GM18511 (cell line): ENCODE measurements around the gene CEACAM3.

ENCODE experiments used
- ATAC-seq: cut with Tn5 transposase; IDR thresholded peaks from one replicate; pipeline ENCODE4 v1.9.1; 2021; ENCODE audit warnings: mild to moderate bottlenecking, moderate library complexity; ENCODE audit not compliant: unreplicated experiment

Gene CEACAM3

GRCh38 chr19:41843371-41843770, 47.0 kb downstream of the CEACAM3 start:
- ATAC-seq: no peak

GRCh38 chr19:41844601-41845000, 48.2 kb downstream of the CEACAM3 start, which contains the start of gene LYPD4:
LYPD4 (minus strand) TSS chr19:41844683; CDS start chr19:41839285, 5,398 bp downstream.
- no peak for ATAC-seq

DNA sequence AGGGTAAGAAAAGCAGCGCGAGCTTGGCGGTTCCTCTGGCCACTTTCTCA, 48.4 kb downstream of the CEACAM3 start, which contains the start of gene DMRTC2:
DMRTC2 (plus strand) TSS at position 42 of the 50 bp plus-strand sequence. CDS start 2,387 bp downstream, outside the sequence.
- no peak for ATAC-seq

DNA sequence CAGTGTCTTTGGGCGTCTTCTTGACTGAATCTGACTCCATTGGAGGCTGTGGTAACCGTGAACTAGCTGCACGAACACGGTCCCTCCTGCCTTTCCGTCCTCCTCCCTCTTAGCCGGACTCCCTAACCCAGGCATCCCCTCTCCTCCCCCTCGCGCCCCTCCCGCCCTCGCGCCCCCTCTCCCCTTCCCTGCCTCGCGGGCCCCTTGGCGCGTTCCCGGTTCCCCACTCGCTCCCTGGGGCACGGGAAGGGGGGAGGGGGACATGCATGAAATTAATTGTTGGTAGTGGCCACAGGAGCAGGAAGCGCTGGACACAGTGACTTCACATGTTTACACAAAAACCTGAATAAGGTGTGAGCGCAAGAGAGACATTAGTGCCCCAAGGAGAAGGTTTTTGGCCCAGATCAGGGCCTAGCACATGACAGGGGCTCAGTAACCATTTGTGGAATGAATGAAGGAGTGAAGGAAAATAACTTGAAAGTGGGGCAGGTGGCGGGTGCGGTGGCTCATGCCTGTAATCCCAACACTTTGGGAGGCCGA, 48.7 kb downstream of the CEACAM3 start:
- no peak for ATAC-seq

- ATAC-seq: no peak
Measured at GRCh38 chr19:41847351-41848105, 51.1 kb downstream of the CEACAM3 start.

DNA sequence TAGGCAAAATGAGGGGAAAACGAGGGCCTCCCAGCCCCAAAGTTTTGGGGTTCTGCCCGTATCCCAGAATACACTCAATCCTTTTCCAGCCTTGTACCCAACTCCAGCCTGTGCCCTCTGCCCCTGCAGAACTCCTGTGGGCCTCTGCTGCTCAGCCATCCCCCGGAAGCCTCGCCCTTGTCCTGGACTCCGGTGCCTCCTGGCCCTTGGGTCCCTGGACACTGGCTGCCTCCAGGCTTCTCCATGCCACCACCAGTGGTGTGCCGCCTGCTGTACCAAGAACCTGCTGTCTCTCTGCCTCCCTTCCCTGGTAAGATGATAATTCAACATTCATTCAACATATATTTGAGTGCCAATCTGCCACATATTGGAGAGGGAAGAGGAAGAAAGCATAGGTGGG, 52.3 kb downstream of the CEACAM3 start:
- ATAC-seq: no peak

GRCh38 chr19:41849067-41849466, 52.7 kb downstream of the CEACAM3 start:
- no peak for ATAC-seq

DNA sequence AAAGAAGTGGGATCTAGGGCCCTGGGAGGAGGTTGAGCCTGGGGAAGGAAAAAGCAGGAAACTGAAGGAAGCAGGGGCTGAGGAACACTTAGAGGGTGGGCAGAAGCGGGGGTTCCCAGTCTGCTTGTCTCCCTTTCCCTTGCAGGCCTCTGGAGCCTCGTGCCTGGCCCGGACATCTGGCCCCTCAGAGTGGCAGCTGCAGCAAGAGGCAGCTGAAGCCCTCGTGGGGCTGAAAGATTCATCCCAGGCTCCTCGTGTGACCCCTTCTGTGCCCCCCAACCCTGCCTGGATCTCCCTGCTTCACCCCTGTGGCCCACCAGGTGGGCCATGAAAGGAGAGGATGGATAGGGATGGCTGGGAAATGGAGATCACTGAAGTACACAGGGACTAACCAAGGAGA, 54.0 kb downstream of the CEACAM3 start:
- no peak for ATAC-seq

DNA sequence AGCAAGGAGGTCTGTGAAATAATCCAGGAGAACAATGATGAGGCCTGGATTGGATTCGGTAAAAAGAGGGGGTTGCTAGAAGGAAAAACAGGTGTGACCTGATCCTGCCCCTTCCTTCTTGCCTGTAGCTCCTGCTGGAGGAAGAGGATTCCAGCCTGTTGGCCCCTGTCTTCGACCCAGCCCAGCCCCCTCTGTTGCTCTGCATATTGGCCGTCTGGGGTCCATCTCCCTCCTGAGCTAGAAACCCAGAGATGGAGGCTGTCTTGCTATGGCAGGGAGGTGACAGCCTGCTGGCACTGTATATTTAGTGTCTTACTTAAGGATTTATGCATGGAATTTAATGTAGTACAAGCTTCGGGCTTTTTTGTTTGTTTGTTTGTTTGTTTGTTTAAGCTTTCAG, 55.1 kb downstream of the CEACAM3 start:
- ATAC-seq: no peak

- ATAC-seq: no peak
Measured at GRCh38 chr19:41853344-41853743, 57.0 kb downstream of the CEACAM3 start.

GRCh38 chr19:41853768-41854167, 57.4 kb downstream of the CEACAM3 start:
- no peak for ATAC-seq

DNA sequence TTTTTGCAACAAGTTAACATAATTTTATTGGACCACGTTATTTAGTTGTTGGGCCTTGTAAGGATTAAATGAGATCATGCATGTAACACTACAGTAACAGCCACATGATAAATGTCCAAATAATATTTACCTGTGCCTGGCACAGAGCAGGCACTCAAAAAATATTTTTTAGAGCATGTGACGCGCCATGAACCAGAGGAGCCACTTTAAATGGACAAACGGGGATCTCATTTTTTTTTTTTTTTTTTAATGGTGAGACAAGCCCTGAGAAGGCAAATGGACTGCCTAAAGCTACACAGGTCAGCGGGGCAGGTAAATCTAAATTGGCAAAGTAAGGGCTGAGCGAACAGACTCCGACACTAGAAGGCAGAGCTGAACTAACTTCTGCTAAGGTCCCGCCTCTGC, 62.8 kb downstream of the CEACAM3 start:
- no peak for ATAC-seq

DNA sequence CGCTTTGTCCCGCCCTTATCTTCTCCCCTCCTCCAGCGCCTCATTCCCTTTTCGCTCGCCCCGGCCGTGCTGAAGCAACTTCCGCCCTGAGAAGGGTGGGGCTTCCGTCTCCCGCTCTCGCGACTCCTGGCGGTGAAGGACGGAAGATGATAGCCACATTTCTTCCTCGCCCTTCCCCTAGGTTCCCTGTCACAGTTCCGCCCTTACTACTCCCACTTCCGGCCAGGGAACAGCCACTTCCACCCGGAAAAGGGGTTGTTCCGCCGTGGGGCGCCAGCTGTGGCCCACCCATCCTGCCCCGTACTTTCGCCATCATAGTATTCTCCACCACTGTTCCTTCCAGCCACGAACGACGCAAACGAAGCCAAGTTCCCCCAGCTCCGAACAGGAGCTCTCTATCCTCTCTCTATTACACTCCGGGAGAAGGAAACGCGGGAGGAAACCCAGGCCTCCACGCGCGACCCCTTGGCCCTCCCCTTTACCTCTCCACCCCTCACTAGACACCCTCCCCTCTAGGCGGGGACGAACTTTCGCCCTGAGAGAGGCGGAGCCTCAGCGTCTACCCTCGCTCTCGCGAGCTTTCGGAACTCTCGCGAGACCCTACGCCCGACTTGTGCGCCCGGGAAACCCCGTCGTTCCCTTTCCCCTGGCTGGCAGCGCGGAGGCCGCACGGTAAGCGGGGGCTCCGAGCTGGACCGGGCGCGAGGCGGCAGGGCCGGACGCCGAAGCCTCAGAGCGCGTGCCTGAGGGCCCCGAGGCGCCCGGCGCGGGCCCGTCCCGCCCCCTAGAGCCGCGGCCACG, 63.4 kb downstream of the CEACAM3 start, which contains the start of gene RPS19:
RPS19 (plus strand) TSS at position 638 of the 801 bp plus-strand sequence. CDS start 520 bp downstream, outside the sequence.
- ATAC-seq: peak; percentile 82

DNA sequence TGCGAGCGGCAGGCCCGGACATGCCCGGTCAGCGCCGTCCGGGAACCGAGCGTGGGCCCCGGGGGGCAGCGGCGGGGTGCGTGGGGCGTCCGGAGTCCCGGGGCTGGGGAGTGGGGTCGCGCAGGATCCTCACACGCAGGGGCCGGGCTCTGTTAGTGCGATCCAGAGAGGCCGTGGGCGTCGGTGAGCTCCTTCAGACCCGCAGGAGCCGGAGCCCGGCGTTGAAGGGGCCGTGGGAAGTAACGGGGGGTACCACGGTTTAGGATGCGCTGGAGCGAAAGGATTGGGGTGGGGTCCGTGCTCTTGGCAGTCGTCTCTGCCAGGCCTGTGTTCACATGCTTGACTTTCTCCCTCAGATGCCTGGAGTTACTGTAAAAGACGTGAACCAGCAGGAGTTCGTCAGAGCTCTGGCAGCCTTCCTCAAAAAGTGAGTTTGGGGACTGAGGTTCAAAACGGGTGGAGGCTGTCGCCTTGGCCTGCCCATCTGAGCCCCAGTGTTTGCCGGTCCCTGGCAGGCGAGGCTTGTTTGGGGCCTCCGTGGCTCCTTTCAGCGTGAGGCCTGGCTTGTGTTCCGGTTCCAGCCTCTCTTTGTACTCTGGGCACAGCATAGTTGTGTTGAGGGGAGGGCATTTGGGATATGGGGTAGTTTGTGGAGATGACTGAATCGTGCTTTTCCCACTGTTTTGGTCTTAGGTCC, 64.2 kb downstream of the CEACAM3 start:
- ATAC-seq: no peak
